SK-N-MC (cell line): ENCODE data around the gene MPHOSPH8.

Experiments used
- DNase-seq: peaks from one replicate; pipeline ENCODE4 v3.0.0-alpha.2; 2011; ENCODE audit warnings: low read depth, low spot score
- H3K27ac ChIP-seq: fragments of 200-600 bp; sonication (generic); 2 replicates; pipeline ENCODE4 v1.5.1; 2016; ENCODE audit warnings: mixed run types
- H3K36me3 ChIP-seq: fragments of 200-600 bp; sonication (generic); 2 replicates; pipeline ENCODE4 v1.6.1; 2017; ENCODE audit warnings: antibody characterized with exemption, low read length, mixed read lengths; ENCODE audit not compliant: insufficient read depth
- H3K4me3 ChIP-seq: fragments of 200-600 bp; sonication (generic); 2 replicates; pipeline ENCODE4 v1.5.1; 2016
- H3K9ac ChIP-seq: fragments of 200-600 bp; sonication (generic); 2 replicates; pipeline ENCODE4 v1.8.0; 2017; ENCODE audit warnings: mixed run types, mixed read lengths; ENCODE audit not compliant: insufficient read length
- H3K9me3 ChIP-seq: fragments of 200-600 bp; sonication (generic); 2 replicates; pipeline ENCODE4 v1.6.1; 2017; ENCODE audit warnings: low read depth, mild to moderate bottlenecking, antibody characterized with exemption, low read length, moderate library complexity, mixed read lengths
- EZH2 ChIP-seq: fragments of 200-600 bp; sonication (generic); IDR thresholded peaks from one replicate; pipeline ENCODE4 v1.6.1; 2017; ENCODE audit warnings: antibody characterized with exemption
- FOXP2 ChIP-seq: optimal IDR thresholded peaks from 2 replicates; pipeline ENCODE3; 2011; ENCODE audit warnings: mild to moderate bottlenecking, moderate library complexity; ENCODE audit not compliant: insufficient read depth; ENCODE audit errors: extremely low read length, control extremely low read depth
- POLR2AphosphoS5 ChIP-seq: IDR thresholded peaks from 2 replicates; pipeline ENCODE4 v1.6.1; 2012; ENCODE audit warnings: mild to moderate bottlenecking, low read depth, low read length, borderline replicate concordance

The MPHOSPH8 gene

DNA sequence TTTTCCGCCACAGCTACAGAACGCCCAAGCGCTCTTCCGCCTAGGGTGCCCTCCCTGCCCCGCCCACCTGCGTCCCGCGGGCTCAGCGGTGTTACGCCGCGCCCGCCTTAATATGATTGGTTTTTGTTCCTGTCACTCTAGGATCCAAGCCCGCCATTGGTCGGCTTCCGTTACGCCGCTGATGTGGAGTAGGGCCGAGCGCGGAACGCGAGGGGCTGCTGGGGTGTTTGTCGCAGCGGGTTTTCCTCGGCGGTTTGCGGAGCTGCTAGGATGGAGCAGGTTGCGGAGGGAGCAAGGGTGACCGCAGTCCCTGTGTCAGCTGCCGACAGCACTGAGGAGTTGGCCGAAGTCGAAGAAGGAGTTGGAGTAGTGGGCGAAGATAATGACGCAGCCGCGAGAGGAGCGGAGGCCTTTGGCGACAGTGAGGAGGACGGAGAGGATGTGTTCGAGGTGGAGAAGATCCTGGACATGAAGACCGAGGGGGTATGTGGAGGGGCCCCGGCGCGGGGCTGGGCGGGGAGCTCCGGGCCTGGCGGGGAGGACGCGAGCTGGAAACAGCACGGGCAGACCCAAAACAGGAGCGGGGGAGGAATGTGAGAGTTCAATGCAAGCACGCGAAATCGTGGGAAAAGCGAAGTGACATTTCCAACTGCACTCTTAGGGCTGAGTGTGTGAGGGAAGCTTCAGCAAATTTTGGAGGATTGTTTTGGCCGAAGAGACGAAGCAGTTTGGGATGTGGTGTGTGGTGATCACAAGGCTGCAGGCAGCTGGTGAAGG is at the start of gene MPHOSPH8:
Gene MPHOSPH8, plus strand, starts transcription at position 181 of the 777 bp plus-strand sequence. Its CDS starts 90 bp downstream, at position 271.
- DNase-seq, result peak; percentile 83
- peak within 1 kb of the TSS; percentile 94 for H3K4me3 ChIP-seq
- TF ChIP-seq POLR2AphosphoS5 (peak; percentile 51; the same call in 1 of the 2 replicates), EZH2 (no peak)
- peaks cover 23% of the 10 kb centered on the region for H3K36me3 ChIP-seq
- no peak within 1 kb of the TSS for H3K27ac ChIP-seq
- peak within 1 kb of the TSS; percentile 80 for H3K9ac ChIP-seq
- no peaks in the 10 kb centered on the region for H3K9me3 ChIP-seq

GRCh38 chr13:19586904-19587634 is 46.4 kb upstream of the MPHOSPH8 start:
- Histone ChIP-seq H3K36me3 (no peaks in the 10 kb centered on the region), H3K27ac (peak overlapping the region; percentile 89), H3K9ac (peak overlapping the region; percentile 3), H3K9me3 (no peaks in the 10 kb centered on the region), H3K4me3 (peak overlapping the region; percentile 76)
- peak; percentile 72 for DNase-seq
- peak; percentile 54; the same call in 1 of the 2 replicates for TF ChIP-seq POLR2AphosphoS5
- no peak for TF ChIP-seq FOXP2
- TF ChIP-seq EZH2, result no peak

GRCh38 chr13:19587635-19588300 is 45.7 kb upstream of the MPHOSPH8 start:
- H3K4me3 ChIP-seq, result peak overlapping the region; percentile 76

GRCh38 chr13:19589312-19589711 is 44.1 kb upstream of the MPHOSPH8 start:
- H3K9me3 ChIP-seq, result no peaks in the 10 kb centered on the region
- H3K4me3 ChIP-seq, result no peak overlapping the region
- DNase-seq, result no peak
- no peaks in the 10 kb centered on the region for H3K36me3 ChIP-seq
- no peak overlapping the region for H3K9ac ChIP-seq
- no peak overlapping the region for H3K27ac ChIP-seq
- no peak for TF ChIP-seq FOXP2
- no peak for TF ChIP-seq EZH2
- TF ChIP-seq POLR2AphosphoS5, result no peak

More at GRCh38 chr13:19587635-19588300, 45.7 kb upstream of the MPHOSPH8 start:
- TF ChIP-seq EZH2 (no peak), FOXP2 (no peak), POLR2AphosphoS5 (no peak)
- DNase-seq, result peak; percentile 35
- no peaks in the 10 kb centered on the region for H3K9me3 ChIP-seq
- H3K36me3 ChIP-seq, result no peaks in the 10 kb centered on the region
- peak overlapping the region; percentile 3 for H3K9ac ChIP-seq
- H3K27ac ChIP-seq, result peak overlapping the region; percentile 89

GRCh38 chr13:19590423-19590822 is 43.0 kb upstream of the MPHOSPH8 start:
- Histone ChIP-seq H3K27ac (no peak overlapping the region), H3K9me3 (no peaks in the 10 kb centered on the region), H3K4me3 (no peak overlapping the region), H3K36me3 (no peaks in the 10 kb centered on the region), H3K9ac (no peak overlapping the region)
- no peak for DNase-seq
- TF ChIP-seq FOXP2 (no peak), POLR2AphosphoS5 (no peak), EZH2 (no peak)

DNA sequence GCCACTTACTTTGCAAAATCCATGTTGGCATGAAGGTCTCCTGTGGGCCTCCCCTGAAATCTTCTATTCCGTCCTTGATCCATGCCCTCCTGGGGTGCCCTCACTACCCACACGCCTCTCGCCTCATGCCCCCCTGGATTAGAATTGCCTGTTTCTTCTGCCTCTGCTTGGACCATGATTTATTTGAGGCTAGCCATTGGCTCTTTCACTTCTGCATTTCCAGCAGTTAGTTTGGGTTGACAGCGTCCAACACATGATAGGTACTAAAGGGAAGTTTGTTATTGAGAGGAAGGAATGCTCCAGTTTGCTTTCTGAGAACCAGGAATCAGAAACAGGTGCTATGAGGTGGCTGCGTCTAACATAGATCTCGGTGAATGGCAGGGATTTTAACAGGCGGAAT is 41.6 kb upstream of the MPHOSPH8 start:
- no peak overlapping the region for H3K27ac ChIP-seq
- no peak for DNase-seq
- TF ChIP-seq EZH2 (no peak), POLR2AphosphoS5 (no peak), FOXP2 (no peak)
- H3K36me3 ChIP-seq, result no peaks in the 10 kb centered on the region
- no peak overlapping the region for H3K9ac ChIP-seq
- no peak overlapping the region for H3K4me3 ChIP-seq
- H3K9me3 ChIP-seq, result no peaks in the 10 kb centered on the region

DNA sequence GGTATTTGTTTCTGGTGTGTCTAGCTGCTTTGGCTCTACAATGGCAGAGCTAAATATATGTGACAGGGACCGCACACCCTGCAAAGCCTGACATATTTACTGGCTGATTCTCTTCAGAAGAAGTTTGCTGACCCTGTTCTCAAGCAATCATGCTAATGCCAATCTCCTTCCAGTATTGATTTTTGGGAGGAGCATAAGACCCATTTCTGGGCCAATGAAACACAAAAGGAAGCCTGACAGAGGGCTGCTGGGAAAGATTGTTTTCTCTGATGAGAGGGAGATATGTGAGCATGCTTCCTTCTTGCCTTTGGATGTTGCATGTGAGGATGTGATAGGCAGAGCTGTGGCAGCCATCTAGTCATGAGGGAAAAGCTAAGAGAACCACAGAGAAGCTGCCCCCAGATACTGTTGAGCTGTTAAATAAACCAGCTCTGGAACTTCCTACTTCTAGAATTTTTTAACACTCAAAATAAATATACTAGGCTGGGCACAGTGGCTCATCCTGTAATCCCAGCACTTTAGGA is 40.7 kb upstream of the MPHOSPH8 start:
- Histone ChIP-seq H3K27ac (no peak overlapping the region), H3K9me3 (no peaks in the 10 kb centered on the region), H3K9ac (no peak overlapping the region), H3K4me3 (no peak overlapping the region), H3K36me3 (no peaks in the 10 kb centered on the region)
- DNase-seq, result no peak
- no peak for TF ChIP-seq FOXP2
- TF ChIP-seq EZH2, result no peak
- no peak for TF ChIP-seq POLR2AphosphoS5

DNA sequence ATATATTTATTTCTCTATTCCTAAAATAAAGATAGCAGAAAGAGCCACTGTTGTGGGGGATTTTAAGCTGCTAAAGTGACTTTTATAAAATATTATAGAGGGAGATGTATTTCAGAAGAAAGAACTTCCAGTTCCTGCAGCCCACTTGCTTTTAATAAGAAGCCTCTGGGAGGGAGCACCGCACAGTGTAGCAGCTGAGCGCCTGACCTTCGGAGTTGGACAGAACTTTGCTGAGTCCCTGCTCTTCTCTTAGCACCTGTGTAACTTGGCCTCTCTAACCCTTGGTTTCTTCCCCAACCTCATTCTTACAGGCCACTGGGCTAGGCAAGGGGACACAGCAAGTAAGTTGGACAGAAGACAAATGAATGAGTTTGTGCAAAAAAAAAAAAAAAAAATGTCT is 37.4 kb upstream of the MPHOSPH8 start:
- Histone ChIP-seq H3K9me3 (no peaks in the 10 kb centered on the region), H3K9ac (no peak overlapping the region), H3K4me3 (no peak overlapping the region), H3K36me3 (no peaks in the 10 kb centered on the region), H3K27ac (no peak overlapping the region)
- DNase-seq, result no peak
- no peak for TF ChIP-seq EZH2
